Measurements from ENCODE around the gene KCTD14. TPM values are rescaled to one million over a fixed set of nuclear protein-coding genes. Genes with fewer than 3 reads are reported as not detected.
"Not testable (repeated sequence)": the region's sequence is repeated elsewhere in the genome, so short reads cannot be mapped to it uniquely, and the experiment has no call there.

Gene KCTD14
- total RNA-seq, 6 experiments from 2014 or later, result 0.17 to 1.5 (median 0.64) TPM

DNA sequence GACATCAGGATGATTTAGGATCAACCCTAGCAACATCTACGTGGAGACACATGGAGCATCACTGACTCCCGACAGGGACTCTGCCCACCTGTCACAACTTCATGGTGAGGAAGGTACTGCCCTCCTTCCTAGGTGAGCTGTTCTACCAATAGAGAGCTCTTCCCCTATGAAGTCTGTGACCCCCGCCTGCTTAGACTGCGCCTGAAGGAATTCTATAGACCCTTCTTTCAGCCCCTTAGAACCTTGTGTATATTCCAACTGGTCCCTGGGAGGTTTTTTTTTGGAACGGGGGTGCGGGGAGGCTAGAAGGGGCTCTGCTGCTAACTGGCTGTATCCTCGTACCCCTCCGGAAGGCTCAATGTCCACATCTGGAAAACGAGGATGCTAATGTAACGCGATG is 29.2 kb downstream of the KCTD14 start:
- Mint-ChIP-seq H3K27ac (peak overlapping the region; percentile 88), H3K36me3 (ENCODE audit: low read depth) (peaks cover under 1% of the 10 kb centered on the region; the same call in 1 of the 2 replicates), H3K9me3 (no peaks in the 10 kb centered on the region), H3K4me3 (peak overlapping the region; percentile 99), H3K4me1 (ENCODE audit: low read depth) (peaks cover 18% of the 10 kb centered on the region), H3K27me3 (ENCODE audit: insufficient read depth) (no peaks in the 10 kb centered on the region)
- DNase-seq, result no peak
- TF ChIP-seq, protein P1, sequence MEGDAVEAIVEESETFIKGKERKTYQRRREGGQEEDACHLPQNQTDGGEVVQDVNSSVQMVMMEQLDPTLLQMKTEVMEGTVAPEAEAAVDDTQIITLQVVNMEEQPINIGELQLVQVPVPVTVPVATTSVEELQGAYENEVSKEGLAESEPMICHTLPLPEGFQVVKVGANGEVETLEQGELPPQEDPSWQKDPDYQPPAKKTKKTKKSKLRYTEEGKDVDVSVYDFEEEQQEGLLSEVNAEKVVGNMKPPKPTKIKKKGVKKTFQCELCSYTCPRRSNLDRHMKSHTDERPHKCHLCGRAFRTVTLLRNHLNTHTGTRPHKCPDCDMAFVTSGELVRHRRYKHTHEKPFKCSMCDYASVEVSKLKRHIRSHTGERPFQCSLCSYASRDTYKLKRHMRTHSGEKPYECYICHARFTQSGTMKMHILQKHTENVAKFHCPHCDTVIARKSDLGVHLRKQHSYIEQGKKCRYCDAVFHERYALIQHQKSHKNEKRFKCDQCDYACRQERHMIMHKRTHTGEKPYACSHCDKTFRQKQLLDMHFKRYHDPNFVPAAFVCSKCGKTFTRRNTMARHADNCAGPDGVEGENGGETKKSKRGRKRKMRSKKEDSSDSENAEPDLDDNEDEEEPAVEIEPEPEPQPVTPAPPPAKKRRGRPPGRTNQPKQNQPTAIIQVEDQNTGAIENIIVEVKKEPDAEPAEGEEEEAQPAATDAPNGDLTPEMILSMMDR (IDR thresholded peaks at IDR 0.05), result no peak

DNA sequence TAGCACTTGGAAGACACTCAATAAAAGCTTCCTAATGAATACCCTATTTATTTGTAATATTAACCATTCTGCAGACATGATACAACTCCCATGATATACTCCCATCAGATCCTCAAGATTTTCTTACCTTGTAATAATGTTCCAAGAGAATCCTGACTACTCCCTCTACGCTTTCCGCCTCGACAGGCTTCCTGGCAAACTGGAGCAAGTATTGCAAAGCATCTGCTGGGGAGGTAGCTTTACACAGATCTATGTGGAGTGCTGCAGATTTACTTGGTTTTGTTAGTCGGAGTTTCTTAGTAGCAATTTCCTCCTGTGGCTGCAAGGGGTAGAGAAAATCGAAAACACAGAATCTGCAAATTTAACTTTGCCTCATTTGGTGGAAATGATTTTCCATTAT is 32.1 kb downstream of the KCTD14 start:
- no peak overlapping the region for H3K27ac Mint-ChIP-seq
- H3K4me1 Mint-ChIP-seq (ENCODE audit: low read depth), result peaks cover 18% of the 10 kb centered on the region
- DNase-seq, result no peak
- no peak overlapping the region for H3K4me3 Mint-ChIP-seq
- peaks cover 20% of the 10 kb centered on the region for H3K36me3 Mint-ChIP-seq (ENCODE audit: low read depth)
- H3K9me3 Mint-ChIP-seq, result no peaks in the 10 kb centered on the region
- H3K27me3 Mint-ChIP-seq (ENCODE audit: insufficient read depth), result no peaks in the 10 kb centered on the region
- TF ChIP-seq, protein P1 (IDR thresholded peaks at IDR 0.05), result no peak

DNA sequence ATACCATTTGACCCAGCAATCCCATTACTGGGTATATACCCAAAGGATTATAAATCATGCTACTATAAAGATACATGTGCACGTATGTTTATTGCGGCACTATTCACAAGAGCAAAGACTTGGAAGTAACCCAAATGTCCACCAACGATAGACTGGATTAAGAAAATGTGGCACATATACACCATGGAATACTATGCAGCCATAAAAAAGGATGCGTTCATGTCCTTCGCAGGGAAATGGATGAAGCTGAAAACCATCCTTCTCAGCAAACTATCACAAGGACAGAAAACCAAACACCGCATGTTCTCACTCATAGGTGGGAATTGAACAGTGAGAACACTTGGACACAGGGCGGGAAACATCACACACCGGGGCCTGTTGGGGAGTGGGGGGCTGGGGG is 36.6 kb downstream of the KCTD14 start:
- H3K36me3 Mint-ChIP-seq (ENCODE audit: low read depth), result peaks cover 42% of the 10 kb centered on the region
- not testable (repeated sequence) for H3K4me1 Mint-ChIP-seq (ENCODE audit: low read depth); H3K27me3 Mint-ChIP-seq (ENCODE audit: insufficient read depth); DNase-seq; H3K9me3 Mint-ChIP-seq; H3K4me3 Mint-ChIP-seq; H3K27ac Mint-ChIP-seq

DNA sequence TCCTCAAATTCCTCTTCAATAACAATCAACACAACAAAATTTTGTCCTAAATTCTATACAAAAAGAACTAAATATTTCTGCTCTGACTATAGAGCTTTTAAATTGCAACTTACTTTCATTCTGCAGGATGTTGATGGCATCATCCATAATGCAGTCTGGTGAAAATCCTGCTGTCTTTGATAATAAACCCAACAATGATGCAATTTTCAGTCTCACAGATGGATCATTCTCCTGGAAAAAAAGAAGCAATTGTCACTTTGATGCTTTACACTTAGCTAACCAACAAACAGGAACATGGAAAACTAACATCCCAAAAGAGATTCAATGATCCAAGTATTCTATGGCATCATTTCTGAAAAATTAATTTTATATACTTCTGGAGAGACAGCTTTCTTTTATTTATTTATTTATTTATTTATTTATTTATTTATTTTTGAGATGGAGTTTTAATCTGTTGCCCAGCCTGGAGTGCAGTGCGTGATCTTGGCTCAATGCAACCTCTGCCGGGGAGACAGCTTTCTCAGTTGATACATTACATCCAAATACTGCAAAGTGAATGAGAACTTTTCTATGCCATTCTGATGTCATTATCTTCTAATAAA is 41.6 kb downstream of the KCTD14 start:
- H3K4me1 Mint-ChIP-seq (ENCODE audit: low read depth), result 0 out of 2 replicates have a peak, but pooled peaks cover 4% of the 10 kb centered on the region
- peaks cover 34% of the 10 kb centered on the region for H3K36me3 Mint-ChIP-seq (ENCODE audit: low read depth)
- H3K27me3 Mint-ChIP-seq (ENCODE audit: insufficient read depth), result no peaks in the 10 kb centered on the region
- no peak overlapping the region for H3K4me3 Mint-ChIP-seq
- no peaks in the 10 kb centered on the region for H3K9me3 Mint-ChIP-seq
- H3K27ac Mint-ChIP-seq, result no peak overlapping the region
- no peak for DNase-seq
- TF ChIP-seq, protein P1 (IDR thresholded peaks at IDR 0.05), result no peak

DNA sequence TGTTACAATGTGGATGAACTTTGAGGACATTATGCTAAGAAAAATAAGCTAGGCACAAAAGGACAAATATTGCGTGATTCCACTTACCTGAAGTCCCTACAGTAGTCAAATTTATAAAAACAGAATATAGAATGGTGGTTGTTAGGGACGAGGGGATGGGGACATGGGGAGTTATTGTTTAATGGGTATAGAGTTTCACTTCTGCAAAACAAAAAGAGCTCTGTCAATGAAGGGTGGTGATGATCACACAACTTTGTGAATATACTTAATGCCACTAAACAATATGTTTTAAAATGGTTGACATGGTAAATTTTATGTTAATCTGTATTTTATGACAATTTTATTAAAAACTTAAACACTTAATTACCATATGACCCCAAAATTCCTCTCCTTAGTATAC is 54.7 kb downstream of the KCTD14 start:
- H3K27me3 Mint-ChIP-seq (ENCODE audit: insufficient read depth), result no peaks in the 10 kb centered on the region
- no peak overlapping the region for H3K4me3 Mint-ChIP-seq

DNA sequence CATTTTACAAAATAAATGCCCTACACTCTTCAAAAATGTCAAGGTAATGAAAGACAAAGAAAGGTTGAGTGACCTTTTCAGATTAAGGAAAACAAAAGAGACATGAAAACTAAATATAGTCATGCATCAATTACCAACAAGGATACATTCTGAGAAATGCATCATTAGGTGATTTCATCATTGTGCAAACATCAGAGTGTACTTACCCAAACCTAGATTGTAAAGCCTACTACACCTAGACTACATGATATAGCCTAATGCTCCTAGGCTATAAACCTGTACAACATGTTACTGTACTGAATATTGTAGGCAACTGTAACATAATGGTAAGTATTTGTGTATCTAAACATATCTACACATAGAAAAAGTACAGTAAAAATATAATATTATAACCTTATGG is 55.3 kb downstream of the KCTD14 start:
- no peaks in the 10 kb centered on the region for H3K27me3 Mint-ChIP-seq (ENCODE audit: insufficient read depth)
- no peak overlapping the region for H3K4me3 Mint-ChIP-seq
- no peak overlapping the region for H3K27ac Mint-ChIP-seq
- no peak for DNase-seq
- H3K4me1 Mint-ChIP-seq (ENCODE audit: low read depth), result no peaks in the 10 kb centered on the region
- TF ChIP-seq, protein P1 (IDR thresholded peaks at IDR 0.05), result no peak
- no peaks in the 10 kb centered on the region for H3K9me3 Mint-ChIP-seq
- peaks cover 8% of the 10 kb centered on the region for H3K36me3 Mint-ChIP-seq (ENCODE audit: low read depth)

More for the DNA sequence above, 54.7 kb downstream of the KCTD14 start:
- no peak for DNase-seq
- no peak overlapping the region for H3K27ac Mint-ChIP-seq
- TF ChIP-seq, protein P1 (IDR thresholded peaks at IDR 0.05), result no peak
- H3K9me3 Mint-ChIP-seq, result no peaks in the 10 kb centered on the region
- H3K4me1 Mint-ChIP-seq (ENCODE audit: low read depth), result no peaks in the 10 kb centered on the region
- peaks cover 8% of the 10 kb centered on the region for H3K36me3 Mint-ChIP-seq (ENCODE audit: low read depth)
